HepG2 (cell line): ENCODE measurements around the gene CCDC148. TPM values are rescaled to one million over a fixed set of nuclear protein-coding genes. Genes with fewer than 3 reads are reported as not detected.

Experiments
- BCL6 ChIP-seq: IDR thresholded peaks from 2 replicates; pipeline ENCODE4 v1.6.1; 2016; ENCODE audit warnings: missing genetic modification reagents, missing compliant biosample characterization
- CSRNP1 ChIP-seq: sonication (generic); formaldehyde crosslinking; IDR thresholded peaks from 2 replicates; pipeline ENCODE4 v1.8.1; 2023; ENCODE audit warnings: mild to moderate bottlenecking, missing genetic modification reagents
- EZH2 ChIP-seq: conservative IDR thresholded peaks from 2 replicates; pipeline ENCODE4 v1.6.1; 2012; ENCODE audit warnings: mild to moderate bottlenecking, low read depth, low read length, moderate library complexity
- HDAC6 ChIP-seq: fragments of 200-600 bp; sonication (generic); IDR thresholded peaks from 2 replicates; pipeline ENCODE4 v1.7.0; 2017; ENCODE audit warnings: mild to moderate bottlenecking, antibody characterized with exemption, low read length, low read depth
- HOXA9 ChIP-seq: sonication (generic); formaldehyde crosslinking; IDR thresholded peaks from 2 replicates; pipeline ENCODE4 v1.8.1; 2022; ENCODE audit warnings: missing genetic modification reagents, mild to moderate bottlenecking, moderate library complexity, borderline replicate concordance
- RFXANK ChIP-seq: IDR thresholded peaks from 2 replicates; pipeline ENCODE4 v1.6.1; 2016
- UBTF ChIP-seq: sonication (generic); formaldehyde crosslinking; IDR thresholded peaks from 2 replicates; pipeline ENCODE4 v1.4.0; 2020; ENCODE audit warnings: mild to moderate bottlenecking, missing genetic modification reagents
- ZFAT ChIP-seq: sonication (generic); formaldehyde crosslinking; conservative IDR thresholded peaks from 2 replicates; pipeline ENCODE4 v1.8.1; 2023; ENCODE audit warnings: missing genetic modification reagents, inconsistent platforms
- ZNF407 ChIP-seq: sonication (generic); formaldehyde crosslinking; IDR thresholded peaks from one replicate; pipeline ENCODE4 v1.5.1; 2020; ENCODE audit warnings: mild to moderate bottlenecking, missing genetic modification reagents; ENCODE audit errors: not compliant biosample characterization
- ZNF503 ChIP-seq: sonication (generic); formaldehyde crosslinking; IDR thresholded peaks from 2 replicates; pipeline ENCODE4 v1.4.0; 2020; ENCODE audit warnings: missing genetic modification reagents
- ZNF639 ChIP-seq: conservative IDR thresholded peaks from 2 replicates; pipeline ENCODE4 v1.6.1; 2018; ENCODE audit warnings: missing genetic modification reagents
- ZNF816 ChIP-seq: sonication (generic); formaldehyde crosslinking; IDR thresholded peaks from 2 replicates; pipeline ENCODE4 v1.8.0; 2022; ENCODE audit warnings: missing genetic modification reagents, mild to moderate bottlenecking, borderline replicate concordance
- polyA plus RNA-seq, 8 experiments: library from polyadenylated mRNA; depleted of rRNA in 3 of 8; stranded (reverse) in 7 of 8; unstranded in 1 of 8; fragments of >200 nt; fragmentation: Illumina TruSeq in 4 of 8; extraction: Trizol in 4 of 8; gene quantifications; 2 replicates each; pipeline versions ENCODE4 v1.2.1 to v1.2.3, GENCODE V29; 2011 to 2016; ENCODE audit warnings: low read depth in 4 of 8, missing spikeins in 1 of 8, mixed read lengths in 1 of 8; ENCODE audit not compliant: insufficient read depth in 1 of 8
- total RNA-seq, 5 experiments: library from RNA; depleted of rRNA; stranded (reverse); fragments of >200 nt; fragmentation: Illumina TruSeq; extraction: Trizol; gene quantifications; 2 replicates each; pipeline ENCODE4 v1.2.3, GENCODE V29; 2016; ENCODE audit warnings: low read depth in 1 of 5

Gene CCDC148
- total and polyA plus RNA-seq, 2 of the 13 experiments (the other 11 are each of a cell fraction or from before 2014, with no cell fraction given): 0.30 to 0.49 TPM

- TF ChIP-seq BCL6 (CRISPR knock-in tag) (0 out of 2 replicates have a peak, but pooled peaks have one; percentile 6), HOXA9 (CRISPR knock-in tag) (no peak), CSRNP1 (CRISPR knock-in tag) (no peak), HDAC6 (no peak), UBTF (CRISPR knock-in tag) (no peak), ZNF816 (peak; percentile 17; the same call in 1 of the 2 replicates), ZNF639 (no peak), EZH2 (no peak), ZFAT (CRISPR knock-in tag) (no peak), ZNF503 (CRISPR knock-in tag) (peak; percentile 62; the same call in 1 of the 2 replicates), ZNF407 (CRISPR knock-in tag) (no peak), RFXANK (CRISPR knock-in tag) (no peak)
These were observed 2.8 kb upstream of the CCDC148 start (continued) for GRCh38 chr2:158459161-158460003.
